Activated naive CD8-positive, alpha-beta T cell (primary cell): ENCODE measurements around the gene TUT4.

Source experiments
- H3K27ac Mint-ChIP-seq: one replicate; pipeline ENCODE4 v1.8.0; 2021; ENCODE audit warnings: mixed read lengths
- H3K27me3 Mint-ChIP-seq: one replicate; pipeline ENCODE4 v1.8.0; 2021; ENCODE audit warnings: mixed read lengths
- H3K36me3 Mint-ChIP-seq: one replicate; pipeline ENCODE4 v1.8.0; 2021; ENCODE audit warnings: mixed read lengths
- H3K4me1 Mint-ChIP-seq: one replicate; pipeline ENCODE4 v1.8.0; 2021; ENCODE audit warnings: low read depth, mixed read lengths
- H3K4me3 Mint-ChIP-seq: one replicate; pipeline ENCODE4 v1.8.0; 2021; ENCODE audit warnings: mild to moderate bottlenecking, mixed read lengths
- H3K9me3 Mint-ChIP-seq: one replicate; pipeline ENCODE4 v1.8.0; 2021; ENCODE audit warnings: low read depth, mixed read lengths

The TUT4 gene

DNA sequence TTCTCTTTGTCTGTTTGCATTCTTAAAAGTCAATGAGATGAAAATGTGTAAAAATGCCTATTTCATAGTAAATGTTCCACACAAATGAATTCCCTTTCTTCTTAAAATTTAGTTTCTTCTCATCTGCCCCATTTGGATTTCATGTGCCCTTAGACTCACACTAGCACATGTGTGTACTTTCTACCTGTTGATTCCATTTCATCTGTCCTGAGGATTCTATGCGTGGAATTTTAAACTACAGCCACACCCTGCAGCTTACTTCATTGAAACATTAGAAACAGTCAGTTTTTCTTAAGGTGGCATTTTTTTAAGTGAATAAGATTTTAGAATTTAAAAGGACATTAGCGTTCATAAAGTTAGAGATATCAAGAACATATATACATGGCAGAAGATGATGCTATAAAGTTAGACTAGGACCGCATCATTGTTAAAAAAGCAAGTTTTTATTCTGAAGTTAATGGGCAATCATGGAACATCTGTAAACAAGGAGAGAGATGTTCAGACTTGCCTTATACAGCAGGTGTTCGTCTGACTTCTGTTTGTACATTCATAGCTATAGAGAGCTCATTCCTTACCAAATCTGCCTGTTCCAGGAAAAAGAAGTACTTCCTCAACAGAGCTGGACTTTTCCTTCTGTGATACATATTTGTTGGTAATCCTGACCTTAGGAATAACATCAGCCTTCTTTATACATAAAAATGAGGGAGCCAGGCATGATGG lies 3.9 kb upstream of the TUT4 start:
- Mint-ChIP-seq H3K27ac (no peak overlapping the region), H3K27me3 (no peaks in the 10 kb centered on the region), H3K9me3 (no peaks in the 10 kb centered on the region), H3K36me3 (peaks cover 2% of the 10 kb centered on the region), H3K4me1 (peaks cover 14% of the 10 kb centered on the region), H3K4me3 (no peak overlapping the region)

DNA sequence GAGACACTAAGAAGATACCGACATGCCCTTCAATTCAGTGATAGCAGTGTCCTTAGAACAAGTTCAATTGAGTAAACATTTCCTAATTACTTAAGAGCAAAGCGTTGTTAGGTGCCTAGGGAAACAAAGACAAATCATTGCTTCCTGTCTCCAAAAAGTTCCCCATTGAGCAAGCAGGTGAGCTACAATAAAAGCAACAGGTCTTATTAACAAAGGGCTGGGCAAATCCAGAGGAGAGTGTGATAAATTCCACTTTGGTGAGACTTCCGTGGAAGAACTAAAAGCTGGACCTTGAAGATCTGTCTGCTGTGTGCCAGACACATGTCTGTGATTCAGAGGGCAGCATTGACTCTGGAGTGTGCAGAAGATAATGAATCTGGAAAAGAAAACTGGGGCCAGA lies 1.9 kb upstream of the TUT4 start:
- H3K27me3 Mint-ChIP-seq = no peaks in the 10 kb centered on the region
- H3K36me3 Mint-ChIP-seq = no peaks in the 10 kb centered on the region
- peak overlapping the region; percentile 82 for H3K4me3 Mint-ChIP-seq
- peak overlapping the region; percentile 24 for H3K27ac Mint-ChIP-seq
- peaks cover 22% of the 10 kb centered on the region for H3K4me1 Mint-ChIP-seq
- no peaks in the 10 kb centered on the region for H3K9me3 Mint-ChIP-seq

DNA sequence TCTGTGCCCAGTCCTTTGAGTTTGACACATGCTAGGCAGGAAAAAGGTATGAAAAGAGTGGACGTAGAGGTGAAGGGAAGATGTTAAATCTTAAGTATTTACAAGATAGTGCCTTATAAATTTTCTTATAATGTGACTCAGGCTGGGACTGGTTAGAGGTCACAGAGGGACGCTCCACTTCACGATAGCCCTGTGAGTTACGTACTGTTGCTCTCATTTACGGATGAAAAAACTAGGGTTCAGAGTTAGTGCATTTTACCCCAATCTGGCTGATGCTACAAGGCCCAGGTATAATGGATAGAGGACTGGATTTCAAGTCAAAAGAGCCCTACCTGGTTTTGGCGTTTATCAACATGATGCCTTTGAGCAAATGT lies 1.4 kb upstream of the TUT4 start:
- H3K4me1 Mint-ChIP-seq = peaks cover 27% of the 10 kb centered on the region
- peak overlapping the region; percentile 82 for H3K4me3 Mint-ChIP-seq
- no peaks in the 10 kb centered on the region for H3K27me3 Mint-ChIP-seq
- H3K9me3 Mint-ChIP-seq = no peaks in the 10 kb centered on the region
- H3K36me3 Mint-ChIP-seq = no peaks in the 10 kb centered on the region
- peak overlapping the region; percentile 24 for H3K27ac Mint-ChIP-seq

DNA sequence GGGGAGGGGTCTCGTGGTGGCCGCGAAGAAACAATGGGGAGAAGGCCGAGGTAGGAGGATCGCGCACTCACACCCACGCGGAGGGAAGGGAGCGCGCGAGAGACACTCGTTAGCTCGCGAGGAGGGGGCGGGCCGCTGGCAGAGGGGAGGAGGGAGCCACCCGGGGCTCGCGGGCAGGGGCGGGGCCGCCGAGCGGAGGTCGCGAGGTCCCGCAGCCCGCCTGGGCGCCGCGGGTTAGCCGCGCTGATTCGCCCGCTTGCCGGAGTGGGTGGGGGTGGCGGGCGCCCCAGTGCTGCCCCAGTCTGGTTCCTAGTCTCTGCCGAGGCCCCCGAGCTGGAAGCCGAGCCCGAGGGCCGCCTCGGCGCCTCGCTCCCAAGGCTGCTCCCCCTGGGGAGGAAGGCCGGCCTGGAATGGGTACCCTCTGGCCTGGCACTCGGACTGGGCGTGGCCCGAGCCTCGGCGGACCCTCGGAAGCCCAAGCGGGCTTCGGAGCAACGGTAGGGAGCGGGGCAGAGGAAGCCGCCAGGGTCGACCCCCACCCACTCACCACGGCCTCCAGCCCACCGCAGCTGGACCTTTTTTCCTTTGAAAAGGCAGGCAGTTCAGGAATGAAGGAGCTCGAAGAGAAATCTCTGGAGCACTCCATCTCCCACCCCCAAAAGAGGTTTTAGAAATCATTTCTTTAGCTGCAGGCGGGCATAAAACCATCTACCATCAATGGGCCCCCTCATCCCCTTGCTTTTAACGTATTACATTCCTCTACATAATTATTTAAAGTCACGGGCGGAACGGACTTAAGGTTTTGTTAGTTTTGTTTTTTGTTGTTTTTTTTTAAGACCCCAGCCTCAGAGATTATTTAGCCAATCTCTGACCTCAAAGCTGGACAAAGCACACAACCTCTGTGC lies 722 bp upstream of the TUT4 start:
- Mint-ChIP-seq H3K4me1 (peaks cover 34% of the 10 kb centered on the region), H3K27me3 (no peaks in the 10 kb centered on the region), H3K4me3 (peak overlapping the region; percentile 82), H3K9me3 (no peaks in the 10 kb centered on the region), H3K27ac (peak overlapping the region; percentile 70), H3K36me3 (no peaks in the 10 kb centered on the region)

DNA sequence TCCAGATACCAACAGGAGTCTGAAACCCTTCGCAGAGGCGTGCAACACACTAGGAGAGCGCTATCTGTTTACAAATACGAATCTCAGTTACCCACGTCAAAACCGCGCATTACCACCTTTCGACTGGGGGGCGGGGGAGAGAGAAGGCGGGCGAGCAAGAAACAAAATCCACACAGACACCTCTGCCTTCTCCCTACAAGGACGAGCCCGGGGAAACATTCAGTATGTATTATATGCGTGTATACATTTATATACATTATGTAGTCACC lies 722 bp downstream of the TUT4 start:
- no peaks in the 10 kb centered on the region for H3K9me3 Mint-ChIP-seq

DNA sequence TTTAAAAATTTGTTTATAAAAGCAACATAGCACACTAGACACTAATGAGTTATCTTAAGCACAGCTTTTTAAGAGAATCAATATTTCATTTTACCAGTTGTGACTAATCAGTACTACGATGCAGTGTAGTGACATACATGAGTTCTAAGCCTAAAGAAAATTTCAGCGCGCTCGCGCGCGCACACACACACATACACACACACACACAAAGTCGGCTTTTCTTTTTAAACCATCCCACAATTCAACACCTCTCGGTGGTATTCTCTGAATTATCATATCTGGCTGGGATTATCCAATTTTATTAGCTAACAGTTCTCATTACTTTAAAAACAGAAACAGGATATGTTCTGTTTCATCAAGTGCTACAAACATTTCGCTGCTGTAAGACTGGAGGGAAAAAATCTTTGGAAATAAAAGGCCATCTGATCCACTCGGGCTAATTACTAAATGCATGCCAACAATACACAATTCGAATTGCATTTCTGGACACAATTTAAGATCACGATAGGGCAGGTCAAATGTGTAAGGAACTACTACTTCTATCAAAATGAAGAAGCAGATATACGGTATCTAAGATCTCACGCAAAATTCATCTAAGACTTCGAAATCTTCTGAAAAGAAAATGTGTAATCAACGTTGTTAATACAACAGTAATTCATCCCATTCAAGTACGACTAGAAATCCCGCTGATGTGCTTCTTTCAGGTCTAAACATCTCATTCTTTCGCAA lies 1.2 kb downstream of the TUT4 start:
- H3K27me3 Mint-ChIP-seq = no peaks in the 10 kb centered on the region
- no peak overlapping the region for H3K27ac Mint-ChIP-seq
- H3K4me1 Mint-ChIP-seq = peaks cover 47% of the 10 kb centered on the region
- no peaks in the 10 kb centered on the region for H3K9me3 Mint-ChIP-seq
- H3K36me3 Mint-ChIP-seq = no peaks in the 10 kb centered on the region
- H3K4me3 Mint-ChIP-seq = no peak overlapping the region

More for the DNA sequence above, 722 bp downstream of the TUT4 start:
- Mint-ChIP-seq H3K4me3 (no peak overlapping the region), H3K27me3 (no peaks in the 10 kb centered on the region), H3K27ac (no peak overlapping the region), H3K36me3 (no peaks in the 10 kb centered on the region), H3K4me1 (peaks cover 45% of the 10 kb centered on the region)

DNA sequence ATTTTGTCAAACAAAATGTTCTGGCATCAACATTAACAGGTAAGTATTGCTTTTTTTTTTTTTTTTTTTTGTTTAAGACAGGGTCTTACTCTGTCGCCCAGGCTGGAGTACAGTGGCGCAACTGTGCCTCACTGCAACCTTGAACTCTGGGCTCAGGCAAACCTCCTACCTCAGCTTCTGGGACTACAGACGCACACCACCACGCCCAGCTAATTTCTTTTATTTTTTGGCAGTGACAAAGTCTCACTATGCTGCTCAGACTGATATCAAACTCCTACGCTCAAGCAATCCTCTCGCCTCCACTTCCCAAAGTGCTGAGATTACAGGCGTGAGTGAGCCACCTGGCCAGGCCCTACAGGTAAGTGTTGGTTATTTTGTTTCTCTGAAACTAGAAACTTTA lies 2.4 kb downstream of the TUT4 start:
- H3K9me3 Mint-ChIP-seq = no peaks in the 10 kb centered on the region
- H3K4me3 Mint-ChIP-seq = peak overlapping the region; percentile 72
- peaks cover 4% of the 10 kb centered on the region for H3K36me3 Mint-ChIP-seq
- peaks cover 51% of the 10 kb centered on the region for H3K4me1 Mint-ChIP-seq
- peak overlapping the region; percentile 43 for H3K27ac Mint-ChIP-seq
- H3K27me3 Mint-ChIP-seq = no peaks in the 10 kb centered on the region

DNA sequence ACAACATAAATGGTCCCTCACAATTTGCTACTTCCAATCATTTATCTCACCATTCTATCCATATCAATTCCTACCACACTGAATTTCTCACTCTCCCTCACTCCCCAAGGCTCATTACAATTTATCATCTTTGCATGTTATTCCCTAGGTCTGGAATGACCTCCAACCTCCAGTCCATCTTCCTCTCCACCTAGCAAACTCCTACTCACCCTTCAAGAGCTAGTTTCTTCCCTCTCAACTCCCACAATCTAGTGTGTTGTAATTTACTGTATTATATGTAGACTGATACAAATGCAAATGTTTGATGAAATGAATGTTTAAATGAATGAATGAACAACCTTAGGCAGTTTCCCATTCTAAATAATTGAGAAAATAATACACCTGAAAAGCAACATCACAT lies 3.6 kb downstream of the TUT4 start:
- Mint-ChIP-seq H3K4me3 (peak overlapping the region; percentile 24), H3K4me1 (peaks cover 48% of the 10 kb centered on the region), H3K27ac (peak overlapping the region; percentile 80), H3K9me3 (peaks cover 3% of the 10 kb centered on the region), H3K36me3 (peaks cover 5% of the 10 kb centered on the region), H3K27me3 (no peaks in the 10 kb centered on the region)

DNA sequence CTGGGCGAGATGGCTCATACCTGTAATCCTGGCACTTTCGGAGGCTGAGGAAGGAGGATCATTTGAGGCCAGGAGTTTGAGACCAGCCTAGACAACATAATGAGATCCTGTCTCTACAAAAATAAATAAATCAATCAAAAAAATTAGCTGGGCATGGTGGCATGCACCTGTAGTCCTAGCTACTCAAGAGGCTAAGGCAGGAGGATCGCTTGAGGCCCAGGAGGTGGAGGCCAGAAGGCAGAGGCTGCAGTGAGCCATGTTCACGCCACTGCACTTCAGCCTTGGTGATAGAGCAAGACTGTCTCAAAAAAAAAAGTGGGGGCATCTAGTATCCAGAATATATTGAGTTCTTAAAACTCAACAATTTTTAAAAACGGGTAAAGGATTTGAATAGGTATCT lies 6.0 kb downstream of the TUT4 start:
- no peaks in the 10 kb centered on the region for H3K27me3 Mint-ChIP-seq
- no peak overlapping the region for H3K27ac Mint-ChIP-seq
- peaks cover 20% of the 10 kb centered on the region for H3K36me3 Mint-ChIP-seq
- peaks cover 8% of the 10 kb centered on the region for H3K9me3 Mint-ChIP-seq
- no peak overlapping the region for H3K4me3 Mint-ChIP-seq
- H3K4me1 Mint-ChIP-seq = peaks cover 45% of the 10 kb centered on the region

DNA sequence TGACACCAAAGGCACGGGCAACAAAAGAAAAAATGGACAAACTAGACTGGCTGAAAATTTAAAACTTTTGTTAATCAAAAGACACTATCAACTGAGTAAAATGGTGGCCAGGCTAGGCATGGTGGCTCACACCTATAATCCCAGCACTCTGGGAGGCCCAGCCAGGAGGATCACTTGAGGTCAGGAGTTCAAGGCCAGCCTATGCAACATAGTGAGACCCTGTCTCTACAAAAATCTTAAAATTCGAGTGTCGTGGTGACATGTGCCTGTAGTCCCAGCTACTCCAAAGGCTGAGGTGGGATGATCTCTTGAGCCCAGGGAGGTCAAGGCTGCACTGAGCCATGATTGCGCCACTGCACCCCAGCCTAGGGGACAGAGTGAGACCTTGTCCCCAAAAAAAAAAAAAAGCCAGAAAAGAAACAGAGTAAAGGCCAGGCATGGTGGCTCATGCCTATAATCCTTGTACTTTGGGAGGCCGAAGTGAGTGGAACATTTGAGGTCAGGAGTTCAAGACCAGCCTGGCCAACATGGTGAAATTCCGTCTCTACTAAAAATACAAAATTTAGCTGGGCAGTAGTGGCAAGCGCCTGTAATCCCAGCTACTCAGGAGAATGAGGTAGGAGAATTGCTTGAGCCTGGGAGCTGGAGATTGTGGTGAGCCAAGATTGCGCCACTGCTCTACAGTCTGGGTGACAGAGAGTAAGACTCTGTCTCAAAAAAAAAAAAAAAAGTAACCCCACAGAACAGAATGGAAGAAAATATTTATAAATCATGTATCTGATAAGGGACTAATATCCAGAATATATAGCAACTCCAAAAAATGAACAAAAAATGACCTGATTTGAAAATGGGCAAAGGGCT lies 8.0 kb downstream of the TUT4 start:
- Mint-ChIP-seq H3K27ac (no peak overlapping the region), H3K27me3 (no peaks in the 10 kb centered on the region), H3K9me3 (peaks cover 12% of the 10 kb centered on the region), H3K36me3 (peaks cover 25% of the 10 kb centered on the region), H3K4me3 (no peak overlapping the region), H3K4me1 (peaks cover 38% of the 10 kb centered on the region)

DNA sequence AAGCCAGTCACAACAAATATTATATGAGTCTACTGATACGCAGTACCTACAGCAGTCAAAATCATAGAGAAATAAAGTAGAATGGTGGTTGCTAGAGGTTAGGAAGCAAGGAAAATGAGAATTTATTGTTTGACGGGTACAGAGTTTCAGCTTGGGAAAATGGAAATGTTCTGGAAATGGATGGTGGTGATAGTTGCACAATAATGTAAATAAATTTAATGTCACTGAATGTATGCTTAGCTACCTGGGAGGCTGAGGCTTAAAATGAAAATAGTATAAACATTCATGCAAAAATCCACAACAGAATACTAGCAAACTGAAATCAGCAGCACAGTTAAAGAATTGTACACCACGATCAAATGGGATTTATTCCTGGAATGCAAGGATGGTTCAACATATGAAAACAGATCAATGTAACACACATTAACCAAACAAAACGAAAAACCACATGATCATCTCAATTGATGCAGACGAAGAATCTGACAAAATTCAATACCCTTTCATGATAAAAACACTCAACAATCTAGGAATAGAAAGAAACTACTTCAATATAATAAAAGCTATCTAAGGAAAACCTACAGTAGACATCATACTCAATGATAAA lies 10.7 kb downstream of the TUT4 start:
- Mint-ChIP-seq H3K27me3 (no peaks in the 10 kb centered on the region), H3K4me3 (no peak overlapping the region), H3K36me3 (peaks cover 30% of the 10 kb centered on the region), H3K4me1 (peaks cover 31% of the 10 kb centered on the region), H3K27ac (no peak overlapping the region), H3K9me3 (peaks cover 12% of the 10 kb centered on the region)

DNA sequence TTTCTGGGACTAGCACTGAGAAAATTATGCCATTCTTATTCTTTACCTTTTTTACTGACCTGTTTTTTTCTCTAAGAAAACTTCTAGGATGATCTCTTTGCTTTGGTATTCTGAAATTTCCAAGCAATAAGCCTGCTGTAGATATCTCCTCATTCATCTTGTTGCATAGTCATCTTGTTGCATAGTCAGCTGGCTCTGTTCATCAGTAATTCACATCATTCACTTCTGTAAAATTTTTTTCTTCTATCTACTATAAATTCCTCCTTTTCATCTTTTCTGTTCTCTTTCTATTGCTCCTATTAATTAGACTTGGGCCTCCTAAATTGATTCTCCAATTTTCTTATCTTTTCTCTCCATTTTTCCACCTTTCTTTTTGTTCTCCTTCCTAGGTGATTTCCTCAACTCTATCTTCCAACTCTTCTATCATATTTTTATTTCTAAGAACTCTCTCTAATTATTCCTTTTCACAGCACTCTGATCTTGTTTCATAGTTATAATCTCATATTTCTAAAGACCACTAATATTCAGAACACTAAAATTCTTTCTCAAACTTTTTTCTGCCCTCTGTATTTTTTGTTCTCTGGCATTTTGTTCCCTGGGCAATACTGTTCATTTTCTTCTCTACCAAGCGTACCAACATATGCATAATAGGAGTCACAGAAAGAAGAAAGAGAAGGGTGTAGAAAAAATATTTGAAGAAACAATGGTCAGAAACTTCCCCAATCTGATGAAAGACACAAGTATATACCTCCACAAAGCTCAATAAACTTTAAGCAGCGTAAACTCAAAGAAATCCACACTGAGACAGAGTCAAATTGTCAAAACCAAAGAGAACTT lies 17.7 kb downstream of the TUT4 start:
- H3K36me3 Mint-ChIP-seq = peaks cover 16% of the 10 kb centered on the region
- peak overlapping the region; percentile 2 for H3K4me3 Mint-ChIP-seq
- H3K27ac Mint-ChIP-seq = no peak overlapping the region
- H3K27me3 Mint-ChIP-seq = no peaks in the 10 kb centered on the region
- peaks cover 60% of the 10 kb centered on the region for H3K4me1 Mint-ChIP-seq
- peaks cover 13% of the 10 kb centered on the region for H3K9me3 Mint-ChIP-seq

DNA sequence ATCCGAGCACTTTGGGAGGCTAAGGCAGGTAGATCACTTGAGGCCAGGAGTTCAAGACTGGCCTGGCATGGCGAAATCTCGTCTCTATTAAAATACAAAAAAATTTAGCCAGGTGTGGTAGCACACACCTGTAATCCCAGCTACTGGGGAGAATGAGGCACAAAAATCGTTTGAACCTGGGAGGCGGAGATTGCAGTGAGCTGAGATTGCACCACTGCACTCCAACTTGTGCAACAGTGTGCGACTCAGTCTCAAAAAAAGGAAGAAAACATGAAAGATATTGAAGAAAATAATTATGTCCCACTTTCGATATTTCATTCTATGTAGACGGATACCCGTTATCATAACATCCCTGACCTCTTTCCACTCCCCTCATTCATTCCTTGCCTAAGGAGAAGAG lies 19.2 kb downstream of the TUT4 start:
- peaks cover 13% of the 10 kb centered on the region for H3K9me3 Mint-ChIP-seq
- H3K27me3 Mint-ChIP-seq = no peaks in the 10 kb centered on the region
- peaks cover 14% of the 10 kb centered on the region for H3K36me3 Mint-ChIP-seq
- H3K27ac Mint-ChIP-seq = no peak overlapping the region
- H3K4me3 Mint-ChIP-seq = no peak overlapping the region
- peaks cover 56% of the 10 kb centered on the region for H3K4me1 Mint-ChIP-seq
